ENCODE results near the gene ASXL3. TPM values are rescaled to one million over a fixed set of nuclear protein-coding genes. Genes with fewer than 3 reads are reported as not detected.

The ASXL3 gene
- total and polyA plus RNA-seq, 4 donors = 0.19 to 1.3 (median 0.39) TPM

- no peak for DNase-seq (ENCODE audit: low spot score)
- WGBS = 76% methylated on average over 3 of the region's 3 CpGs
- H3K27ac ChIP-seq (ENCODE audit: low read depth in 1 of 2, low read length in 2 of 2) = no peak overlapping the region
These were observed 6.8 kb downstream of the ASXL3 start for GRCh38 chr18:33584548-33585430.

More at GRCh38 chr18:33584548-33585430, 6.8 kb downstream of the ASXL3 start:
- peaks cover 0 to 7% (median 0%) of the 10 kb centered on the region in 4 donors for H3K4me1 ChIP-seq (ENCODE audit: control insufficient read depth in 4 of 4, insufficient read depth in 4 of 4, low read length in 3 of 4)
- TF ChIP-seq RXRA (IDR thresholded peaks at IDR 0.05) (no peak), ZBTB33 (IDR thresholded peaks at IDR 0.05) (no peak), YY1 (IDR thresholded peaks at IDR 0.05) (no peak), RAD21 (IDR thresholded peaks at IDR 0.05) (no peak), REST (IDR thresholded peaks at IDR 0.05) (no peak), MAX (IDR thresholded peaks at IDR 0.05) (no peak), FOXA1 (IDR thresholded peaks at IDR 0.05) (no peak), GABPA (IDR thresholded peaks at IDR 0.05 in 1 of 2, conservative IDR thresholded peaks at IDR 0.05 in 1 of 2) (no peak), SP1 (IDR thresholded peaks at IDR 0.05) (no peak), CTCF (IDR thresholded peaks at IDR 0.05; ENCODE audit: low read depth, low read length, missing input control) (no peak), HNF4A (conservative IDR thresholded peaks at IDR 0.05) (no peak), FOXA2 (IDR thresholded peaks at IDR 0.05) (no peak), TAF1 (conservative IDR thresholded peaks at IDR 0.05) (no peak), ATF3 (IDR thresholded peaks at IDR 0.05) (no peak), NR2F2 (IDR thresholded peaks at IDR 0.05) (no peak)
- no peaks in the 10 kb centered on the region for H3K36me3 ChIP-seq (ENCODE audit: control insufficient read depth in 4 of 4, insufficient read depth in 3 of 4, low read depth in 1 of 4, low read length in 3 of 4)
- H3K9me3 ChIP-seq (ENCODE audit: control insufficient read depth in 4 of 4, low read length in 3 of 4) = no peaks in the 10 kb centered on the region
- no peak overlapping the region for H3K4me3 ChIP-seq (ENCODE audit: low read depth in 1 of 3, low read length in 3 of 3)
- H3K9ac ChIP-seq (ENCODE audit: low read depth in 1 of 2, low read length in 2 of 2) = no peak overlapping the region
- no peaks in the 10 kb centered on the region for H3K27me3 ChIP-seq (ENCODE audit: control insufficient read depth in 4 of 4, insufficient read depth in 4 of 4, low read length in 3 of 4)

All from liver (tissue), 9 donors.